ENCODE measurements around the gene TIAM1. TPM values are rescaled to one million over a fixed set of nuclear protein-coding genes. Genes with fewer than 3 reads are reported as not detected.

The TIAM1 gene
- total RNA-seq, 1 donor from 2014 or later: 23.3 TPM

- Mint-ChIP-seq H3K27ac (ENCODE audit: unreplicated experiment) (no peak overlapping the region), H3K27me3 (ENCODE audit: unreplicated experiment) (peaks cover 2% of the 10 kb centered on the region), H3K4me3 (ENCODE audit: unreplicated experiment) (no peak overlapping the region), H3K9me3 (ENCODE audit: unreplicated experiment) (peaks cover 3% of the 10 kb centered on the region), H3K36me3 (ENCODE audit: unreplicated experiment) (no peaks in the 10 kb centered on the region), H3K4me1 (ENCODE audit: low read depth, unreplicated experiment) (no peaks in the 10 kb centered on the region)
- no peak for DNase-seq
- no peak for TF ChIP-seq CTCF (IDR thresholded peaks at IDR 0.05; ENCODE audit: partially characterized antibody, unreplicated experiment)
These were observed 50.1 kb downstream of the TIAM1 start for GRCh38 chr21:31293986-31294385.

- Mint-ChIP-seq H3K4me3 (ENCODE audit: unreplicated experiment) (no peak overlapping the region), H3K36me3 (ENCODE audit: unreplicated experiment) (no peaks in the 10 kb centered on the region), H3K27me3 (ENCODE audit: unreplicated experiment) (peaks cover 2% of the 10 kb centered on the region), H3K4me1 (ENCODE audit: low read depth, unreplicated experiment) (no peaks in the 10 kb centered on the region), H3K9me3 (ENCODE audit: unreplicated experiment) (peaks cover 3% of the 10 kb centered on the region), H3K27ac (ENCODE audit: unreplicated experiment) (no peak overlapping the region)
- DNase-seq: no peak
- no peak for TF ChIP-seq CTCF (IDR thresholded peaks at IDR 0.05; ENCODE audit: partially characterized antibody, unreplicated experiment)
These were observed 53.3 kb downstream of the TIAM1 start for GRCh38 chr21:31290765-31291164.

- no peak for DNase-seq
- peaks cover 4% of the 10 kb centered on the region for H3K9me3 Mint-ChIP-seq (ENCODE audit: unreplicated experiment)
- TF ChIP-seq CTCF (IDR thresholded peaks at IDR 0.05; ENCODE audit: partially characterized antibody, unreplicated experiment): no peak
- H3K4me1 Mint-ChIP-seq (ENCODE audit: low read depth, unreplicated experiment): no peaks in the 10 kb centered on the region
- no peaks in the 10 kb centered on the region for H3K36me3 Mint-ChIP-seq (ENCODE audit: unreplicated experiment)
- H3K27me3 Mint-ChIP-seq (ENCODE audit: unreplicated experiment): peaks cover 2% of the 10 kb centered on the region
- no peak overlapping the region for H3K4me3 Mint-ChIP-seq (ENCODE audit: unreplicated experiment)
- H3K27ac Mint-ChIP-seq (ENCODE audit: unreplicated experiment): no peak overlapping the region
These were observed 54.4 kb downstream of the TIAM1 start for GRCh38 chr21:31289702-31290101.

- no peak for TF ChIP-seq CTCF (IDR thresholded peaks at IDR 0.05; ENCODE audit: partially characterized antibody, unreplicated experiment)
These were observed 55.9 kb downstream of the TIAM1 start for GRCh38 chr21:31288191-31288590.

GRCh38 chr21:31287201-31287600, 56.9 kb downstream of the TIAM1 start:
- TF ChIP-seq CTCF (IDR thresholded peaks at IDR 0.05; ENCODE audit: partially characterized antibody, unreplicated experiment): no peak
- no peak for DNase-seq

More at GRCh38 chr21:31288191-31288590, 55.9 kb downstream of the TIAM1 start:
- Mint-ChIP-seq H3K9me3 (ENCODE audit: unreplicated experiment) (peaks cover 4% of the 10 kb centered on the region), H3K4me3 (ENCODE audit: unreplicated experiment) (no peak overlapping the region), H3K36me3 (ENCODE audit: unreplicated experiment) (no peaks in the 10 kb centered on the region), H3K27me3 (ENCODE audit: unreplicated experiment) (peaks cover 2% of the 10 kb centered on the region), H3K27ac (ENCODE audit: unreplicated experiment) (no peak overlapping the region), H3K4me1 (ENCODE audit: low read depth, unreplicated experiment) (peaks cover under 1% of the 10 kb centered on the region)
- DNase-seq: no peak

More at GRCh38 chr21:31287201-31287600, 56.9 kb downstream of the TIAM1 start:
- Mint-ChIP-seq H3K36me3 (ENCODE audit: unreplicated experiment) (no peaks in the 10 kb centered on the region), H3K4me3 (ENCODE audit: unreplicated experiment) (no peak overlapping the region), H3K4me1 (ENCODE audit: low read depth, unreplicated experiment) (peaks cover 8% of the 10 kb centered on the region), H3K27ac (ENCODE audit: unreplicated experiment) (no peak overlapping the region), H3K27me3 (ENCODE audit: unreplicated experiment) (peaks cover 2% of the 10 kb centered on the region), H3K9me3 (ENCODE audit: unreplicated experiment) (peaks cover 4% of the 10 kb centered on the region)
